HAP-1 (cell line): ENCODE measurements around the gene TMEM59L.

Experiments used
- DNase-seq, 2 experiments: peaks; one replicate each; pipeline ENCODE4 v3.0.0-alpha.2; 2016 to 2020; ENCODE audit warnings: low spot score in 2 of 2
- H3K27me3 ChIP-seq: fragments of 250-450 bp; sonication (Bioruptor Pico); 2 replicates; pipeline ENCODE4 v1.5.1; 2020; ENCODE audit warnings: low read depth, mild to moderate bottlenecking, moderate library complexity
- H3K36me3 ChIP-seq: fragments of 250-450 bp; sonication (Bioruptor Pico); replicated peaks from 2 replicates; pipeline ENCODE4 v1.5.1; 2020; ENCODE audit warnings: mild to moderate bottlenecking
- H3K4me1 ChIP-seq: fragments of 250-450 bp; sonication (Bioruptor Pico); 2 replicates; pipeline ENCODE4 v1.5.1; 2020; ENCODE audit warnings: mild to moderate bottlenecking
- H3K4me3 ChIP-seq: fragments of 250-450 bp; sonication (Bioruptor Pico); 2 replicates; pipeline ENCODE4 v1.5.1; 2020; ENCODE audit warnings: mild to moderate bottlenecking, moderate library complexity
- H3K9me3 ChIP-seq: fragments of 250-450 bp; sonication (Bioruptor Pico); 2 replicates; pipeline ENCODE4 v1.5.1; 2020; ENCODE audit warnings: mild to moderate bottlenecking, moderate library complexity
- in situ Hi-C: fragments of 300-500 bp; cut with MboI; formaldehyde crosslinking; loops from 3 replicates; pipeline ENCODE4 v1.14.3; 2020; ENCODE audit warnings: low sequenced_read_pairs, inconsistent platforms, mixed read lengths

TMEM59L gene

DNA sequence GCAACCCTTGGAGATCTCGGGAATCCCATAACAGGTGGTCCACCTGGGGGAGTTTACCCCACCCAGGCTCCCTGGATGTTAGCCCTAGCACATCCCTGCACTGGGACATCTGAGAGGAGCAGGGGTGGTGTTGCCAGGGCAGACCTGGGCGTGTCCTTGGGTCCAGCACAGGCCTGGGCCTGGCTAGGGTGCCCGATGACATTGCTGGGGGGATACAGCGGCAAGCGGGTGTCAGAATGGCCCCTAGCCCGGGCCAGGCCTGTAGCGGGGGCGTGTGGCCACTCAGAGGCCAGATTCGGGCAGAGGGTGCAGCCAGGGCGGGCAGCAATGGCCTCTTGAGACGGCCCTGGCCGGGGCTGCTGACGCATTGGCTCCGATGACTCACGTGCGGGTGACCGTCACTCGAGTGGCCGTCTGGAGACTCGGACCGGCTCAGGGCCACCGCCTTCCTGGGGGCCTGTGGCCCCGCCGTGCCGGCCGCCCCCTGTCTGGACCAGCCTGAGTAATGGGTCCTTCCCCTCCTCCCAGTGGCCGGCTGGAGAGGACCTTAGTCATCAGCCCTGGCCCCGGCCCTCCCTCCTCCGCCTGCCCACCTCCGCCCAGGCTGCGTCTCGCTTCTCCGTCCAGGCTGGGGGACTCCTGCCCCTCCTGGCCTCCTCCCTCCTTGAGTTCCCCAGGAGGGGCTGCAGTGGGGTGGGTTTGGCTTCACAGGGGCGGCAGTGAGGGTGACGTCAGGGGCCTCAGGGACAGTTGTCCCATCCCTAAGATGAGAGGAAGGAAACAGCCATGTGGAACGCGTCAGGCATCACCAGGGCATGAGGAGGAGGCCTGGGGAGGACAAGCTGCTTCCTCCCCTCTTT, 47.6 kb downstream of the TMEM59L start:
- DNase-seq, result no peak
- H3K27me3 ChIP-seq, result no peaks in the 10 kb centered on the region
- no peaks in the 10 kb centered on the region for H3K9me3 ChIP-seq
- no peaks in the 10 kb centered on the region for H3K36me3 ChIP-seq
- in situ Hi-C loops, result no loop called here
- H3K4me1 ChIP-seq, result no peaks in the 10 kb centered on the region; the same call in 1 of the 2 replicates
- H3K4me3 ChIP-seq, result no peak overlapping the region

DNA sequence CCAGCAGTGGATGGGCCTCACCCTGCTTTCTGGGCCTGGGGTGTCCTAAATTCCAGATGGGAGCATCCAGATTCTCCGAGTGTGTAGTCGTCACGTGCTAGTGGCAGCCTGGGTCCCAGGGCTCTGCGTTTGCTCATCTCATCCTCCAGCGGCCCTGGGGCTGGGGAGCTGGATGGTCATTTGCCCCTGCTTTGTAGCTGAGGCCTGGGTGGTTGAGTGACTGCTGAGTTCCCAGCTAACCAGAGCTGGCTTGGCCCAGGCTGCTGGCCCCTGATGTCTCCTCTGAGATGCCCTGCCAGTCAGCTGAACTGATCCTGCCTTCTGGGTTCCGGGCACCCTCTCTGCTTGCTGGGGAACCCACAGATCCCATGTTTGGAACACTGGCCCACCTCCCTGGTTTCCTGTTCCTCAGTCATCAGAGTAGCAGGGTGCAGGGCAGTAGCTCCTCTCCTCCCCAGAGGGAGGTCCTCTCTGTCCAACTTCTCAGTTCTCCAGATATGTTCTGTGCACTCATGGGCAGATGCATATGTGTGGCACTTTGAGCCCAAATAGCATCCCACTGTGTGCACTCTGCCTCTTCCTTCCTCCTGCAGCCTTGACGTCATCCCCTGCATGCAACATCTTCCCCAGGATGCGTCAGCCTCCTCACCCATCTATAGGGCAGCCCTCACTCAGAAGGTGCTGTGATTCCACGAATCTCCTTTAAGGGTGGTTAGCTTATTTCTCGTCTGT, 48.4 kb downstream of the TMEM59L start:
- Histone ChIP-seq H3K4me1 (no peaks in the 10 kb centered on the region; the same call in 1 of the 2 replicates), H3K27me3 (no peaks in the 10 kb centered on the region), H3K9me3 (no peaks in the 10 kb centered on the region), H3K4me3 (no peak overlapping the region), H3K36me3 (no peaks in the 10 kb centered on the region)
- in situ Hi-C loops, result no loop called here
- no peak for DNase-seq

DNA sequence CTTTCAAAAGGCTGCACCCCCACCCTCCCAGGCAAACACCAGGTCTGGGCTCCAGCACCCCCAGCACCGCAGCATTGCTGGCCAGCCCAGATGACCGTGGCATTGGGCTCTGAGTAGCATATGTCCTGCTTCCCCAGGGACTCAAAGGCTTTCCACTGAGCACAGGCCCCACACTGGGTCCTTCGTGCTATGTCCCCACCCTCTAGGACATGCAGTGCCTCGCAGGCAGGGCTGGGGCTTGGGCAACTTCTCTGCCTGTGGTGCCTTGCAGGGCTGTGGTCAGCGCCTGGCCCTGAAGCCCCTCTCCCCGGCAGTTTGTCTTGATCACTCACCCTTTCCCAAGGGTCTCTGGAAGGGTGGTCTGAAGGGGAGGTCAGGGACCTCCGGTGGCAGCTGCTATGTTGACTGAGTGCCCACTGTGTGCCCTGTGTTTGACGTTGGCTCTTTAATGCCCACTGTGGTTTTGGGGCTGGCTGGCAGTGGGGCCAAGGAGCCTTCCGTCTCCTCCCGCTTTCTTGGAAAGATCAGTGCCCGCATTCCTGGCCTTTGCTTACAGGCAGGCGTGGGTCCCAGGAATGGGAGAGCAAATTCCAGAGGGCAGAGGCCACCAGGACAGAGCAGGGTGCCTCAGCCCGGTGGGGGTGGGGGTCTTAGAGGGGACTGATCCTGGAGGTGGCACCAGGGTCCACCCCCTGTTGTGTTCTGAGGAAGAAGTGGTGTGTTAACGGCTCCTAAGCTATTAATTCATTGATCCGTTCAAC, 50.5 kb downstream of the TMEM59L start:
- Histone ChIP-seq H3K9me3 (no peaks in the 10 kb centered on the region), H3K27me3 (no peaks in the 10 kb centered on the region), H3K4me3 (no peak overlapping the region), H3K4me1 (no peaks in the 10 kb centered on the region), H3K36me3 (peaks cover 3% of the 10 kb centered on the region)
- no peak for DNase-seq
- in situ Hi-C loops, result no loop called here

DNA sequence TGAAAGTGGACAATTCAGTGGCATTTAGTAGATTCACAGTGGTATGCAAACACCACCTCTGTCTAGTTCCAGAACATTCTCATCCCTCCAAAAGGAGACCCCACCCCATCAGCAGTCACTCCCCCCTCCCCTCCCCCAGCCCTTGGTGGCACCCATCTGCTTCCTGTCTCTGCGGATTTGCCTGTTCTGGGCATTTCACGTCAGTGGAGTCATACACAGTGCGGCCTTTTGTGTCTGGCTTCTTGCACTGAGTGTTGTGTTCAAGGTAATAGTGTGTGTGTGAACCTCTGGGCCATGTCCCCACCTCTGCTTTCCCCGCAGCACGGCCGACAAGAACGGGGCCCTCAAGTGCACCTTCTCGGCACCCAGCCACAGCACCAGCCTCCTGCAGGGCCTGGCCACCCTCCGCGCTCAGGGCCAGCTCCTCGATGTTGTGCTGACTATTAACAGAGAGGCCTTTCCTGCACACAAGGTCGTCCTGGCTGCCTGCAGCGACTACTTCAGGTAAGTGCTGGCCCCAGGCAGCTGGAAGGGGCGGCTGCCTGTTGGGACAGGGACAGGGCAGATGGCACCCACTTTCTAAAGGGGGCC, 51.4 kb downstream of the TMEM59L start:
- Histone ChIP-seq H3K27me3 (no peaks in the 10 kb centered on the region), H3K4me3 (no peak overlapping the region), H3K4me1 (no peaks in the 10 kb centered on the region), H3K36me3 (peaks cover 6% of the 10 kb centered on the region), H3K9me3 (no peaks in the 10 kb centered on the region)
- in situ Hi-C loops, result no loop called here
- DNase-seq, result no peak

DNA sequence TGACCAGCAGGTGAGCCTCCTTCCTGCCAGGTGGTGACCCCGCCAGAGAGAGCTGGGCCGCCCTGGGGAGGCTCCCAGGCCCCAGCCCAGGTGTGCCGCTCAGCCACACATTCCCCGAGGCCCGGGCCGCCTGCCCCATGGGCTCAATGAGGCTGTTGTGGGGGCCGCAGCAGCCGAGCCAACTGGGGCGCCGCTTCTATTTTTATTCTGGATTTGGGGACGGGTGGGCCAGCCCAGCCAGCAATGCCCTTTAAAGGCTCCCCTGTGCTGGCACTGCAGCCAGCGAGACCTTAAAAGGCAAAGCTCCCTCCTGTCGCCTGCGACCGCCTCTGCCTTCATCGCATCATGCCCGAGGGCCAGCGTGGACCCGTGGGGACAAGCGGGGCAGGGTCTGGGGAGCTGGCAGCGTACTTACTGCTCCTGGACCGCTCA, 53.1 kb downstream of the TMEM59L start:
- Histone ChIP-seq H3K4me1 (no peaks in the 10 kb centered on the region), H3K4me3 (no peak overlapping the region), H3K27me3 (no peaks in the 10 kb centered on the region), H3K36me3 (peaks cover 13% of the 10 kb centered on the region), H3K9me3 (no peaks in the 10 kb centered on the region)
- no peak for DNase-seq
- in situ Hi-C loops, result no loop called here

DNA sequence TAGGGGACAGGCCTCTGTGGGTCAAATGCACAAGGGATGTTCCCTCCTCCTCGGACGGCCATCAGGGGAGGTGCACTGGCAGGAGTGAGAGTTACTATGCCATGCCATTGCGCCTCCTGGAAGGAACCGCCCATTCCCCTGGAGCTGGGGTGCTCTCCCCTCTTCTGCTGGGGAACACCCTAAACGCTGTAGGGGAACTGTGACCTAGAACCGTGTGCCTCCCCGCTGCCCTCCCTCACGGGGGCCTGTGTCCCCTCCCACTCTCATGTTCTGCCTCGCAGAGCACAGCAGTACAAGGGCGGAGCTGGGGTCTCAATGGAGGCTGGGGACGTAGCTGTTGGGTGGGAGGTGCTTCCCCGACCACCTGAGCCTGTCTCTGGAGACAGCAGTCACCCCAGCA, 53.6 kb downstream of the TMEM59L start:
- H3K4me1 ChIP-seq, result no peaks in the 10 kb centered on the region
- DNase-seq, result no peak
- in situ Hi-C loops, result no loop called here

DNA sequence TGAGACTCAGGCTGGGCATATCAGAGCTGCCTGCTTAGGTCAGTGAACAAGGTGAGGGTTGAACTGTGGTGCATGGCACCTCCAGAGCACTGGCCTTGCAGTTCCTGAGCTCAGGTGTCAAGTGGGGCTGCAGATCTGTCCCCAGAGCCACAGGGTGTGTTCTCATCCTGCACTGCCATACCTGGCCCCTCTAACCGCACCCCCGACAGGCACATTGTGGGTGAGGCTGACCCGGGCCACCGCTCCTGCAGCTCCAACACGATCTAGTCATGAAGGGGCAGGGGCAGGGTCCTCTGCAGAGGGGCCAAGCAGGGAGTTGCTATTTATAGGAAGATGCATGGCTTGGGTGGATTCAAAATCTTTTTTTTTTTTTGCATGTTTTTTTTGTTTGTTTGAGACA, 54.1 kb downstream of the TMEM59L start:
- Histone ChIP-seq H3K36me3 (peaks cover 13% of the 10 kb centered on the region), H3K4me3 (no peak overlapping the region), H3K9me3 (no peaks in the 10 kb centered on the region), H3K4me1 (no peaks in the 10 kb centered on the region), H3K27me3 (no peaks in the 10 kb centered on the region)
- in situ Hi-C loops, result no loop called here
- no peak for DNase-seq

More for the DNA sequence above, 53.6 kb downstream of the TMEM59L start:
- H3K36me3 ChIP-seq, result peaks cover 13% of the 10 kb centered on the region
- no peak overlapping the region for H3K4me3 ChIP-seq
- no peaks in the 10 kb centered on the region for H3K27me3 ChIP-seq
- no peaks in the 10 kb centered on the region for H3K9me3 ChIP-seq

DNA sequence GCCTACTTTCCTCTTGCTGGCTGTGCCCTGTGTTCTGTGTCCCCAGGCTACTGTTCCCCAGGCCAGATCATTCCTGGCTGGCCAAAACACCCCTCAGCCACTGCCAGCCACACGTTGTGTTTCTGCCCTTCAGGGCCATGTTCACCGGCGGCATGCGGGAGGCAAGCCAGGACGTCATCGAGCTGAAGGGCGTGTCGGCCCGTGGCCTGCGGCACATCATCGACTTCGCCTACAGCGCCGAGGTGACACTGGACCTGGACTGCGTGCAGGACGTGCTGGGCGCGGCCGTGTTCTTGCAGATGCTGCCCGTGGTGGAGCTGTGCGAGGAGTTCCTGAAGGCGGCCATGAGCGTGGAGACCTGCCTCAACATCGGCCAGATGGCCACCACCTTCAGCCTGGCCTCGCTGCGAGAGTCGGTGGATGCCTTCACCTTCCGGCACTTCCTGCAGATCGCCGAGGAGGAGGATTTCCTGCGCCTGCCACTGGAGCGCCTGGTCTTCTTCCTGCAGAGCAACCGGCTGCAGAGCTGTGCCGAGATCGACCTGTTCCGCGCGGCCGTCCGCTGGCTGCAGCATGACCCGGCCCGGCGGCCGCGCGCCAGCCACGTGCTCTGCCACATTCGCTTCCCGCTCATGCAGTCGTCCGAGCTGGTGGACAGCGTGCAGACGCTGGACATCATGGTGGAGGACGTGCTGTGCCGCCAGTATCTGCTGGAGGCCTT, 55.0 kb downstream of the TMEM59L start:
- H3K4me1 ChIP-seq, result no peaks in the 10 kb centered on the region
- no peaks in the 10 kb centered on the region for H3K27me3 ChIP-seq
- DNase-seq, result no peak
- no peaks in the 10 kb centered on the region for H3K9me3 ChIP-seq
- no peak overlapping the region for H3K4me3 ChIP-seq
- in situ Hi-C loops, result no loop called here
- H3K36me3 ChIP-seq, result peaks cover 13% of the 10 kb centered on the region

DNA sequence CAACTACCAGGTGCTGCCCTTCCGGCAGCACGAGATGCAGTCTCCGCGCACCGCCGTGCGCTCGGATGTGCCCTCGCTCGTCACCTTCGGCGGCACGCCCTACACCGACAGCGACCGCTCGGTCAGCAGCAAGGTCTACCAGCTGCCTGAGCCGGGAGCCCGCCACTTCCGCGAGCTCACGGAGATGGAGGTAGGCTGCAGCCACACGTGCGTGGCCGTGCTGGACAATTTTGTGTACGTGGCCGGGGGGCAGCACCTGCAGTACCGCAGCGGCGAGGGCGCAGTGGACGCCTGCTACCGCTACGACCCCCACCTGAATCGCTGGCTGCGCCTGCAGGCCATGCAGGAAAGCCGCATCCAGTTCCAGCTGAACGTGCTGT, 55.6 kb downstream of the TMEM59L start:
- no peak for DNase-seq
- in situ Hi-C loops, result no loop called here
- H3K9me3 ChIP-seq, result no peaks in the 10 kb centered on the region
- no peak overlapping the region for H3K4me3 ChIP-seq
- peaks cover 13% of the 10 kb centered on the region for H3K36me3 ChIP-seq
- H3K27me3 ChIP-seq, result no peaks in the 10 kb centered on the region
- H3K4me1 ChIP-seq, result no peaks in the 10 kb centered on the region

DNA sequence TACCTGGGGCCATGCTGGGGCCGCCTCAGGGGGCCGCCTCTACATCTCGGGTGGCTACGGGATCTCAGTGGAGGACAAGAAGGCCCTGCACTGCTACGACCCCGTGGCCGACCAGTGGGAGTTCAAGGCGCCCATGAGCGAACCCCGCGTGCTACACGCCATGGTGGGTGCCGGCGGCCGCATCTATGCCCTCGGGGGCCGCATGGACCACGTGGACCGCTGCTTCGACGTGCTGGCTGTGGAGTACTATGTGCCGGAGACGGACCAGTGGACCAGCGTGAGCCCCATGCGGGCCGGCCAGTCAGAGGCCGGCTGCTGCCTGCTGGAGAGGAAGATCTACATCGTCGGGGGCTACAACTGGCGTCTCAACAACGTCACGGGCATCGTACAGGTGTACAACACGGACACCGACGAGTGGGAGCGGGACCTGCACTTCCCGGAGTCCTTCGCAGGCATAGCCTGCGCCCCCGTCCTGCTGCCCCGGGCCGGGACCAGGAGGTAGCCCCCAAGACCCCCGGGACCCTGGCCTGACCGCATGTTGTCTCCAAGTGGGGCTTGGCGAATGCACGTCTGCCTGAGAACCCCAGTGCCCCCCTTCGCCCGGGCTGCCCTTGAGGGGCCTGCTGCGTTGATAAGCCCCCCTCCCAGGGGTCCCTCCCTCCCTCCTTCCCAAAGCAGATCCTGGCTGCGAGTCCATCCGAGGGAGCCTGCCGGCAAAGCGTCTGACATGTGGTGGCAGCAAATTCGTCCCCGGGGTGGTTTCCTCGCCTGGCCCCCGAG, 56.3 kb downstream of the TMEM59L start:
- Histone ChIP-seq H3K4me1 (no peaks in the 10 kb centered on the region), H3K27me3 (no peaks in the 10 kb centered on the region), H3K4me3 (no peak overlapping the region), H3K9me3 (no peaks in the 10 kb centered on the region), H3K36me3 (peaks cover 13% of the 10 kb centered on the region)
- in situ Hi-C loops, result no loop called here
- DNase-seq, result no peak

DNA sequence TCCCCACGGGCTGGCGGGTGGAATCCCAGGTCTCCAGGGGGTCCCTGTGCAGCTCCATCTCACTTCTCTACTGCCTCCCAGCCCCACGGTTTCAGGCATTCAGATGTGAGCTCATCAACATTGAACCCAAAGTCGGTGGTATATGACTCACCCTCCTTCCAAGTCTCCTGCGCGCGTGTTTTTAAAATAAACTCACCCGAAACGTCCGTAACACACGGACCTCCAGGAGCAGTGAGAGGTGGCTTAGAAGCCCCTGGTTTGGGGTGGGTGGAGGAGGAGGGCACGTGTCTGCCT, 56.8 kb downstream of the TMEM59L start:
- no peak overlapping the region for H3K4me3 ChIP-seq
- no peak for DNase-seq
- H3K4me1 ChIP-seq, result no peaks in the 10 kb centered on the region
- in situ Hi-C loops, result no loop called here
- no peaks in the 10 kb centered on the region for H3K27me3 ChIP-seq
- peaks cover 13% of the 10 kb centered on the region for H3K36me3 ChIP-seq
- H3K9me3 ChIP-seq, result no peaks in the 10 kb centered on the region

DNA sequence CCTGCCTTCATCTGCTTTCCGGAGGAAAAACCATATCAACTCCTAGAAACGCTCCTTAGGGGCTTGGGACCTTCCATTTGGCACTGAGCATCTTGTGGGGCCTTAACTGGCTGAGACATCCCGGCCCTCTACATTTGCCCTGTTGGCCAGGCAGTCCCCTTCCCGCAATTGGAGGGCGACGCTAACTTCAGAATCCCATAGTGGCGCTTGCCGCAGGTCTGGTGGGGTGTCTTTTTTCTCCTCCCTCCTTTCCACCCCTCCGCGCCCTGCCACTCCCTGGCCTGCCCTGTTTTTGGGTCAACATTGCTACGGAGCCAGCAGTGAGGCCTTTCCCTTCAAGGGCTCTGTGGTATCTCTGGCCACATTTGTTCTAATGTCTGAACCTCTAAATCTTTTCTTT, 57.2 kb downstream of the TMEM59L start:
- H3K27me3 ChIP-seq, result no peaks in the 10 kb centered on the region
- H3K4me1 ChIP-seq, result no peaks in the 10 kb centered on the region
- in situ Hi-C loops, result no loop called here
- no peaks in the 10 kb centered on the region for H3K9me3 ChIP-seq
- no peak for DNase-seq
- peaks cover 13% of the 10 kb centered on the region for H3K36me3 ChIP-seq
- no peak overlapping the region for H3K4me3 ChIP-seq

DNA sequence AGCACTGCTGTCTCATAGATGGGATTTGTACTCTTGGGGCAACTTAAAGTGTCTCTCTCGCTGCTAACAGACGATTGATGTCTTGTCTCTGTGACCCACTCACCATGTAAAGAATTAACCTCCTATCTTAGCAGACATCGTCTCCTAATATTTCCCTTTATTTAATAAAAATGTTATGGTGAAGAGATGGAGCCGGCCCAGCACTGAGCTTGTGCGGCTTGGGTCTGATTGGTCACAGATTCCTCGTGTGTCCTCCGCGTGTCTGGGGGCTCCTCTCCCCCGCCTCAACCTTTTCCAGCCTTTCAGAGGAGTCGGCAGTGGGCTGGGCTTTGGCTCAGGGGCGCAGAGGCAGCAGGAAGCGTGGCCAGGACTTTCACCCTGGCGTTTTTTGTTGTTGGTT, 57.6 kb downstream of the TMEM59L start:
- peaks cover 13% of the 10 kb centered on the region for H3K36me3 ChIP-seq
- no peaks in the 10 kb centered on the region for H3K4me1 ChIP-seq
- no peak overlapping the region for H3K4me3 ChIP-seq
- no peaks in the 10 kb centered on the region for H3K9me3 ChIP-seq
- no peaks in the 10 kb centered on the region for H3K27me3 ChIP-seq
- in situ Hi-C loops, result no loop called here
- no peak for DNase-seq
